Liver (tissue), 9 donors: ENCODE results near the gene GALE. TPM values are rescaled to one million over a fixed set of nuclear protein-coding genes. Genes with fewer than 3 reads are reported as not detected.
A peak's percentile ranks its signal among the peaks of the same experiment; 100 is the strongest.

ENCODE experiments used
- DNase-seq: peaks from one replicate; pipeline ENCODE4 v3.0.0-alpha.2; 2017; ENCODE audit warnings: low spot score
- H3K27ac ChIP-seq, 2 donors: one replicate each; pipeline ENCODE4 v1.7.0; 2013; ENCODE audit warnings: inconsistent platforms in 2 of 2, low read length in 2 of 2, control low read depth in 1 of 2, low read depth in 1 of 2, mild to moderate bottlenecking in 1 of 2
- H3K27me3 ChIP-seq, 4 donors: one replicate each; pipeline versions ENCODE4 v1.6.1 to v1.7.0; 2013; ENCODE audit warnings: low read length in 3 of 4, inconsistent platforms in 1 of 4, mild to moderate bottlenecking in 1 of 4, moderate library complexity in 1 of 4; ENCODE audit not compliant: control insufficient read depth in 4 of 4, insufficient read depth in 4 of 4
- H3K36me3 ChIP-seq, 4 donors: one replicate each; pipeline versions ENCODE4 v1.6.1 to v1.7.0; 2013; ENCODE audit warnings: low read length in 3 of 4, mild to moderate bottlenecking in 3 of 4, low read depth in 1 of 4, moderate library complexity in 1 of 4; ENCODE audit not compliant: control insufficient read depth in 4 of 4, insufficient read depth in 3 of 4
- H3K4me1 ChIP-seq, 4 donors: one replicate each; pipeline versions ENCODE4 v1.6.1 to v1.7.0; 2013; ENCODE audit warnings: low read length in 3 of 4, mild to moderate bottlenecking in 3 of 4, moderate library complexity in 1 of 4; ENCODE audit not compliant: control insufficient read depth in 4 of 4, insufficient read depth in 4 of 4
- H3K4me3 ChIP-seq, 3 donors: one replicate each; pipeline versions ENCODE4 v1.6.1 to v1.7.0; 2013; ENCODE audit warnings: low read length in 3 of 3, control low read depth in 1 of 3, low read depth in 1 of 3, mild to moderate bottlenecking in 1 of 3
- H3K9ac ChIP-seq, 2 donors: one replicate each; pipeline ENCODE4 v1.7.0; 2013; ENCODE audit warnings: low read length in 2 of 2, mild to moderate bottlenecking in 2 of 2, moderate library complexity in 2 of 2, control low read depth in 1 of 2, low read depth in 1 of 2
- H3K9me3 ChIP-seq, 4 donors: one replicate each; pipeline versions ENCODE4 v1.6.1 to v1.7.0; 2013; ENCODE audit warnings: low read length in 3 of 4; ENCODE audit not compliant: control insufficient read depth in 4 of 4
- ATF3 ChIP-seq: IDR thresholded peaks from 2 replicates; pipeline ENCODE4 v1.6.1; 2016; ENCODE audit warnings: antibody characterized with exemption
- CTCF ChIP-seq: fragments of 150-350 bp; IDR thresholded peaks from 2 replicates; pipeline ENCODE4 v1.5.1; 2017; ENCODE audit warnings: improper control_type of control experiment, low read depth, low read length; ENCODE audit not compliant: missing input control
- EGR1 ChIP-seq, 2 donors: IDR thresholded peaks; 2 replicates each; pipeline ENCODE4 v1.6.1; 2016 to 2018; ENCODE audit warnings: antibody characterized with exemption in 2 of 2, low read depth in 2 of 2
- FOXA2 ChIP-seq: IDR thresholded peaks from 2 replicates; pipeline ENCODE4 v1.6.1; 2016; ENCODE audit warnings: antibody characterized with exemption
- GABPA ChIP-seq, 2 donors: IDR thresholded peaks in 1 of 2; conservative IDR thresholded peaks in 1 of 2; 2 replicates each; pipeline ENCODE4 v1.6.1; 2016; ENCODE audit warnings: antibody characterized with exemption in 2 of 2, mild to moderate bottlenecking in 1 of 2, moderate library complexity in 1 of 2
- HNF4G ChIP-seq: IDR thresholded peaks from 2 replicates; pipeline ENCODE4 v1.6.1; 2016; ENCODE audit warnings: antibody characterized with exemption
- JUND ChIP-seq, 2 donors: IDR thresholded peaks; 2 replicates each; pipeline ENCODE4 v1.6.1; 2016; ENCODE audit warnings: antibody characterized with exemption in 2 of 2
- MAX ChIP-seq: IDR thresholded peaks from 2 replicates; pipeline ENCODE4 v1.6.1; 2016; ENCODE audit warnings: antibody characterized with exemption
- NR2F2 ChIP-seq: IDR thresholded peaks from 2 replicates; pipeline ENCODE4 v1.6.1; 2016; ENCODE audit warnings: antibody characterized with exemption
- RAD21 ChIP-seq, 2 donors: IDR thresholded peaks; 2 replicates each; pipeline ENCODE4 v1.6.1; 2016; ENCODE audit warnings: antibody characterized with exemption in 2 of 2, mild to moderate bottlenecking in 2 of 2
- REST ChIP-seq: IDR thresholded peaks from 2 replicates; pipeline ENCODE4 v1.6.1; 2016; ENCODE audit warnings: antibody characterized with exemption, mild to moderate bottlenecking
- RXRA ChIP-seq, 2 donors: IDR thresholded peaks; 2 replicates each; pipeline ENCODE4 v1.6.1; 2017 to 2018; ENCODE audit warnings: antibody characterized with exemption in 2 of 2, mild to moderate bottlenecking in 1 of 2
- SP1 ChIP-seq: IDR thresholded peaks from 2 replicates; pipeline ENCODE4 v1.6.1; 2018; ENCODE audit warnings: antibody characterized with exemption, mild to moderate bottlenecking
- TAF1 ChIP-seq: conservative IDR thresholded peaks from 2 replicates; pipeline ENCODE4 v1.6.1; 2016; ENCODE audit warnings: antibody characterized with exemption, mild to moderate bottlenecking
- YY1 ChIP-seq: IDR thresholded peaks from 2 replicates; pipeline ENCODE4 v1.6.1; 2016; ENCODE audit warnings: antibody characterized with exemption, mild to moderate bottlenecking
- ZBTB33 ChIP-seq: IDR thresholded peaks from 2 replicates; pipeline ENCODE4 v1.6.1; 2016; ENCODE audit warnings: antibody characterized with exemption
- WGBS: extraction: QIAGEN DNeasy Blood & Tissue Kit; methylation state at CpG from one replicate; pipeline ENCODE4 v1.1.7; 2013; 5-methylcytosine and 5-hydroxymethylcytosine counted together
- polyA plus RNA-seq, 2 donors: library from polyadenylated mRNA; stranded (reverse) in 1 of 2; unstranded in 1 of 2; fragments of 200-250 nt in 1 of 2; fragments of >200 nt in 1 of 2; fragmentation: Nextera tagmentation in 1 of 2; extraction: Ambion mirVana in 1 of 2; gene quantifications; one replicate each; pipeline versions ENCODE4 v1.2.1 to v1.2.3, GENCODE V29; 2013 to 2015
- total RNA-seq, 2 donors: library from RNA; depleted of rRNA; stranded (reverse); fragments of >200 nt; gene quantifications; one replicate each; pipeline ENCODE4 v1.2.3, GENCODE V29; 2014
- donor health status: healthy.
- donor health status: healthy.
- donor health status: healthy.
- donor health status: healthy.
- donor health status: healthy.

The GALE gene
- total and polyA plus RNA-seq, 4 donors, result 22.9 to 43.4 (median 38.7) TPM

- H3K36me3 ChIP-seq, result no peaks in the 10 kb centered on the region
- TF ChIP-seq CTCF (no peak), RXRA (IDR thresholded peaks at IDR 0.05) (no peak), FOXA2 (no peak), RAD21 (IDR thresholded peaks at IDR 0.05) (no peak), GABPA (IDR thresholded peaks at IDR 0.05 in 1 of 2, conservative IDR thresholded peaks at IDR 0.05 in 1 of 2) (no peak), JUND (IDR thresholded peaks at IDR 0.05) (no peak), ZBTB33 (no peak), REST (no peak)
- peak; percentile 40 for DNase-seq
- no peaks in the 10 kb centered on the region for H3K27me3 ChIP-seq
- 30% methylated on average over 13 of the region's 13 CpGs for WGBS
- H3K9ac ChIP-seq, result no peak overlapping the region
- no peaks in the 10 kb centered on the region for H3K9me3 ChIP-seq
- peaks cover 1 to 8% (median 7%) of the 10 kb centered on the region in 4 donors for H3K4me1 ChIP-seq
- H3K4me3 ChIP-seq, result peak overlapping the region; percentile 25 to 66 (median 59)
- H3K27ac ChIP-seq, result no peak overlapping the region
Observed at GRCh38 chr1:23837908-23838307, 37.4 kb upstream of the GALE start.

- whole genome bisulfite sequencing, result 82% methylated on average over 3 of the region's 3 CpGs
- no peak for DNase-seq
- Histone ChIP-seq H3K27me3 (no peaks in the 10 kb centered on the region), H3K27ac (no peak overlapping the region), H3K4me1 (peaks cover 1 to 8% (median 7%) of the 10 kb centered on the region in 4 donors), H3K9ac (no peak overlapping the region), H3K36me3 (no peaks in the 10 kb centered on the region), H3K9me3 (no peaks in the 10 kb centered on the region), H3K4me3 (no peak overlapping the region)
- TF ChIP-seq RAD21 (IDR thresholded peaks at IDR 0.05) (no peak), TAF1 (no peak), ATF3 (no peak), YY1 (no peak), RXRA (IDR thresholded peaks at IDR 0.05) (no peak), ZBTB33 (no peak), EGR1 (IDR thresholded peaks at IDR 0.05; ENCODE audit: low read depth in 2 of 2) (no peak), JUND (IDR thresholded peaks at IDR 0.05) (no peak), NR2F2 (no peak), GABPA (IDR thresholded peaks at IDR 0.05 in 1 of 2, conservative IDR thresholded peaks at IDR 0.05 in 1 of 2) (no peak), MAX (no peak), HNF4G (no peak), SP1 (no peak), FOXA2 (no peak), REST (no peak)
Observed at GRCh38 chr1:23836037-23836436, 35.5 kb upstream of the GALE start.
